B cell (primary cell): ENCODE data around the gene ERG.

Experiments
- EZH2 ChIP-seq: IDR thresholded peaks from 2 replicates; pipeline ENCODE4 v1.6.1; 2012; ENCODE audit warnings: borderline replicate concordance, low read depth, mild to moderate bottlenecking, moderate library complexity, low read length; ENCODE audit not compliant: insufficient read depth, poor library complexity, severe bottlenecking
- TF ChIP-seq, protein P1 (sequence below): fragments of 200-600 bp; IDR thresholded peaks from one replicate; pipeline ENCODE4 v1.8.0; 2022; ENCODE audit warnings: antibody characterized with exemption, mild to moderate bottlenecking

DNA sequence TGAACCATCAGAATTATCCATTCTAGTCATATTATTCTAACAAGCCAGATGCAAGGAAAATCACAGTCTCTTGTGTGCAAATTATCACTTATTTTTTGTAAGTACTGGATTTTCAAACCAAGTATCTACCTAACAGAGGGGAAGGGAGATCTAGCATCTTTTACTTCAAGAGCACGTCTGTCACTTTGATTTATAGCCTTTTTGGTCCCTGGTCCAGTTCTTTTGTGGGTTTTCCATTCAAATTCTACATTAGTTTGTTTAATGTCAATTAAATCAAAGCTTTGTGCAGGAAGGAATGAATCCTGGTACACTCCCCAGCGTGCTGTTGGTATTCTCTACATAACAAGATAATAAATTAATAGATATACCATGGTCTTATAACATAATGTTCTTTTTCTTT lies 43.6 kb downstream of the ERG start:
- TF ChIP-seq, protein P1, sequence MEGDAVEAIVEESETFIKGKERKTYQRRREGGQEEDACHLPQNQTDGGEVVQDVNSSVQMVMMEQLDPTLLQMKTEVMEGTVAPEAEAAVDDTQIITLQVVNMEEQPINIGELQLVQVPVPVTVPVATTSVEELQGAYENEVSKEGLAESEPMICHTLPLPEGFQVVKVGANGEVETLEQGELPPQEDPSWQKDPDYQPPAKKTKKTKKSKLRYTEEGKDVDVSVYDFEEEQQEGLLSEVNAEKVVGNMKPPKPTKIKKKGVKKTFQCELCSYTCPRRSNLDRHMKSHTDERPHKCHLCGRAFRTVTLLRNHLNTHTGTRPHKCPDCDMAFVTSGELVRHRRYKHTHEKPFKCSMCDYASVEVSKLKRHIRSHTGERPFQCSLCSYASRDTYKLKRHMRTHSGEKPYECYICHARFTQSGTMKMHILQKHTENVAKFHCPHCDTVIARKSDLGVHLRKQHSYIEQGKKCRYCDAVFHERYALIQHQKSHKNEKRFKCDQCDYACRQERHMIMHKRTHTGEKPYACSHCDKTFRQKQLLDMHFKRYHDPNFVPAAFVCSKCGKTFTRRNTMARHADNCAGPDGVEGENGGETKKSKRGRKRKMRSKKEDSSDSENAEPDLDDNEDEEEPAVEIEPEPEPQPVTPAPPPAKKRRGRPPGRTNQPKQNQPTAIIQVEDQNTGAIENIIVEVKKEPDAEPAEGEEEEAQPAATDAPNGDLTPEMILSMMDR = no peak
- TF ChIP-seq EZH2 = no peak
